ENCODE measurements around the gene SNN.
A peak's percentile ranks its signal among the peaks of the same experiment; 100 is the strongest.

Gene SNN

GRCh38 chr16:11667824-11668622 lies at the start of gene SNN:
SNN (plus strand) TSS chr16:11668455; CDS start chr16:11676060, 7,605 bp downstream.
- H3K9me3 Mint-ChIP-seq (ENCODE audit: low read depth) = no peaks in the 10 kb centered on the region
- peak within 1 kb of the TSS; percentile 90 for H3K27ac Mint-ChIP-seq
- H3K4me3 Mint-ChIP-seq = peak within 1 kb of the TSS; percentile 85
- H3K4me1 Mint-ChIP-seq (ENCODE audit: low read depth) = peaks cover 71% of the 10 kb centered on the region
- H3K27me3 Mint-ChIP-seq = no peaks in the 10 kb centered on the region
- no peaks in the 10 kb centered on the region for H3K36me3 Mint-ChIP-seq

GRCh38 chr16:11619327-11619851 lies 48.9 kb upstream of the SNN start:
- H3K4me1 Mint-ChIP-seq (ENCODE audit: low read depth) = peaks cover 65% of the 10 kb centered on the region
- peaks cover 3% of the 10 kb centered on the region for H3K36me3 Mint-ChIP-seq
- peak overlapping the region; percentile 40 for H3K4me3 Mint-ChIP-seq
- H3K27ac Mint-ChIP-seq = peak overlapping the region; percentile 83
- H3K27me3 Mint-ChIP-seq = no peaks in the 10 kb centered on the region
- peaks cover 4% of the 10 kb centered on the region for H3K9me3 Mint-ChIP-seq (ENCODE audit: low read depth)

- peaks cover 68% of the 10 kb centered on the region for H3K4me1 Mint-ChIP-seq (ENCODE audit: low read depth)
- peaks cover 4% of the 10 kb centered on the region for H3K9me3 Mint-ChIP-seq (ENCODE audit: low read depth)
- H3K4me3 Mint-ChIP-seq = peak overlapping the region; percentile 54
- H3K27me3 Mint-ChIP-seq = no peaks in the 10 kb centered on the region
- H3K27ac Mint-ChIP-seq = peak overlapping the region; percentile 95
- peaks cover 3% of the 10 kb centered on the region for H3K36me3 Mint-ChIP-seq
Observed at GRCh38 chr16:11620243-11621003, 47.8 kb upstream of the SNN start.

GRCh38 chr16:11621539-11621919 lies 46.7 kb upstream of the SNN start:
- Mint-ChIP-seq H3K4me3 (peak overlapping the region; percentile 88), H3K27ac (peak overlapping the region; percentile 95), H3K9me3 (ENCODE audit: low read depth) (peaks cover 4% of the 10 kb centered on the region), H3K36me3 (peaks cover 3% of the 10 kb centered on the region), H3K27me3 (no peaks in the 10 kb centered on the region), H3K4me1 (ENCODE audit: low read depth) (peaks cover 65% of the 10 kb centered on the region)

- Mint-ChIP-seq H3K27me3 (no peaks in the 10 kb centered on the region), H3K9me3 (ENCODE audit: low read depth) (peaks cover 4% of the 10 kb centered on the region), H3K27ac (peak overlapping the region; percentile 95), H3K4me3 (peak overlapping the region; percentile 88), H3K36me3 (peaks cover 3% of the 10 kb centered on the region), H3K4me1 (ENCODE audit: low read depth) (peaks cover 62% of the 10 kb centered on the region)
Observed at GRCh38 chr16:11621920-11622651, 46.2 kb upstream of the SNN start.

GRCh38 chr16:11624205-11624604 lies 44.0 kb upstream of the SNN start:
- Mint-ChIP-seq H3K27ac (no peak overlapping the region), H3K4me1 (ENCODE audit: low read depth) (peaks cover 60% of the 10 kb centered on the region), H3K27me3 (no peaks in the 10 kb centered on the region), H3K36me3 (peaks cover 3% of the 10 kb centered on the region), H3K4me3 (no peak overlapping the region), H3K9me3 (ENCODE audit: low read depth) (peaks cover 4% of the 10 kb centered on the region)

GRCh38 chr16:11624636-11625607 lies 43.3 kb upstream of the SNN start:
- Mint-ChIP-seq H3K27me3 (no peaks in the 10 kb centered on the region), H3K9me3 (ENCODE audit: low read depth) (peaks cover 4% of the 10 kb centered on the region), H3K27ac (peak overlapping the region; percentile 28), H3K4me1 (ENCODE audit: low read depth) (peaks cover 59% of the 10 kb centered on the region), H3K36me3 (peaks cover 3% of the 10 kb centered on the region), H3K4me3 (no peak overlapping the region)

GRCh38 chr16:11625769-11626168 lies 42.5 kb upstream of the SNN start:
- peaks cover 57% of the 10 kb centered on the region for H3K4me1 Mint-ChIP-seq (ENCODE audit: low read depth)
- H3K36me3 Mint-ChIP-seq = no peaks in the 10 kb centered on the region
- peak overlapping the region; percentile 28 for H3K27ac Mint-ChIP-seq
- H3K9me3 Mint-ChIP-seq (ENCODE audit: low read depth) = no peaks in the 10 kb centered on the region
- H3K27me3 Mint-ChIP-seq = no peaks in the 10 kb centered on the region
- no peak overlapping the region for H3K4me3 Mint-ChIP-seq

- Mint-ChIP-seq H3K36me3 (no peaks in the 10 kb centered on the region), H3K27ac (no peak overlapping the region)
Observed at GRCh38 chr16:11626657-11627291, 41.5 kb upstream of the SNN start.

GRCh38 chr16:11627292-11627663 lies 41.0 kb upstream of the SNN start:
- Mint-ChIP-seq H3K9me3 (ENCODE audit: low read depth) (no peaks in the 10 kb centered on the region), H3K4me3 (no peak overlapping the region), H3K36me3 (no peaks in the 10 kb centered on the region), H3K27me3 (no peaks in the 10 kb centered on the region), H3K27ac (no peak overlapping the region), H3K4me1 (ENCODE audit: low read depth) (peaks cover 45% of the 10 kb centered on the region)

More at GRCh38 chr16:11626657-11627291, 41.5 kb upstream of the SNN start:
- Mint-ChIP-seq H3K4me3 (no peak overlapping the region), H3K27me3 (no peaks in the 10 kb centered on the region), H3K4me1 (ENCODE audit: low read depth) (peaks cover 50% of the 10 kb centered on the region), H3K9me3 (ENCODE audit: low read depth) (no peaks in the 10 kb centered on the region)

GRCh38 chr16:11627822-11628457 lies 40.3 kb upstream of the SNN start:
- H3K36me3 Mint-ChIP-seq = no peaks in the 10 kb centered on the region
- H3K4me1 Mint-ChIP-seq (ENCODE audit: low read depth) = peaks cover 41% of the 10 kb centered on the region
- H3K27me3 Mint-ChIP-seq = no peaks in the 10 kb centered on the region
- no peaks in the 10 kb centered on the region for H3K9me3 Mint-ChIP-seq (ENCODE audit: low read depth)
- no peak overlapping the region for H3K4me3 Mint-ChIP-seq
- H3K27ac Mint-ChIP-seq = no peak overlapping the region

- Mint-ChIP-seq H3K27me3 (no peaks in the 10 kb centered on the region), H3K4me3 (peak overlapping the region; percentile 23), H3K9me3 (ENCODE audit: low read depth) (no peaks in the 10 kb centered on the region), H3K36me3 (no peaks in the 10 kb centered on the region), H3K27ac (peak overlapping the region; percentile 37), H3K4me1 (ENCODE audit: low read depth) (peaks cover 45% of the 10 kb centered on the region)
Observed at GRCh38 chr16:11629071-11630030, 38.9 kb upstream of the SNN start.
